ENCODE measurements around the gene PHF13.
A peak's percentile ranks its signal among the peaks of the same experiment; 100 is the strongest.
"Not testable (repeated sequence)": the region's sequence is repeated elsewhere in the genome, so short reads cannot be mapped to it uniquely, and the experiment has no call there.

The PHF13 gene

GRCh38 chr1:6628971-6629479 is 15.5 kb downstream of the PHF13 start:
- no peak for DNase-seq (ENCODE audit: low spot score)

- DNase-seq (ENCODE audit: low spot score), result no peak
Measured at GRCh38 chr1:6630027-6630426, 16.5 kb downstream of the PHF13 start.

- no peak for DNase-seq (ENCODE audit: low spot score)
Measured at GRCh38 chr1:6631058-6631457, 17.5 kb downstream of the PHF13 start.

GRCh38 chr1:6632588-6633514 is 19.3 kb downstream of the PHF13 start:
- no peak for DNase-seq (ENCODE audit: low spot score)

- DNase-seq (ENCODE audit: low spot score), result peak; percentile 38
Measured at GRCh38 chr1:6634371-6635052, 21.0 kb downstream of the PHF13 start.

- no peak for DNase-seq (ENCODE audit: low spot score)
Measured at GRCh38 chr1:6635161-6635909, 21.8 kb downstream of the PHF13 start.

- DNase-seq (ENCODE audit: low spot score), result peak; percentile 36
Measured at GRCh38 chr1:6635910-6636760, 22.6 kb downstream of the PHF13 start.

- DNase-seq (ENCODE audit: low spot score), result not testable (repeated sequence)
Measured at GRCh38 chr1:6636778-6637177, 23.2 kb downstream of the PHF13 start.

- DNase-seq (ENCODE audit: low spot score), result no peak
Measured at GRCh38 chr1:6637770-6638169, 24.2 kb downstream of the PHF13 start.

GRCh38 chr1:6638226-6638625 is 24.7 kb downstream of the PHF13 start:
- DNase-seq (ENCODE audit: low spot score), result no peak

- not testable (repeated sequence) for DNase-seq (ENCODE audit: low spot score)
Measured at GRCh38 chr1:6640867-6641266, 27.3 kb downstream of the PHF13 start.

GRCh38 chr1:6645018-6645417 is 31.5 kb downstream of the PHF13 start:
- no peak for DNase-seq (ENCODE audit: low spot score)

GRCh38 chr1:6646499-6647148 is 33.1 kb downstream of the PHF13 start:
- peak; percentile 57 for DNase-seq (ENCODE audit: low spot score)

GRCh38 chr1:6648556-6648955 is 35.0 kb downstream of the PHF13 start:
- no peak for DNase-seq (ENCODE audit: low spot score)

GRCh38 chr1:6651909-6652308 is 38.4 kb downstream of the PHF13 start:
- DNase-seq (ENCODE audit: low spot score), result no peak

GRCh38 chr1:6652986-6653385 is 39.5 kb downstream of the PHF13 start:
- DNase-seq (ENCODE audit: low spot score), result no peak

GRCh38 chr1:6653436-6654290 is 40.1 kb downstream of the PHF13 start:
- no peak for DNase-seq (ENCODE audit: low spot score)

GRCh38 chr1:6657138-6657537 is 43.6 kb downstream of the PHF13 start:
- no peak for DNase-seq (ENCODE audit: low spot score)

GRCh38 chr1:6658359-6659060 is 45.0 kb downstream of the PHF13 start:
- no peak for DNase-seq (ENCODE audit: low spot score)
